GM18858 (cell line): ENCODE measurements around the gene TTC27.
A peak's percentile ranks its signal among the peaks of the same experiment; 100 is the strongest.

Source experiments
- ATAC-seq: cut with Tn5 transposase; IDR thresholded peaks from one replicate; pipeline ENCODE4 v1.9.1; 2021; ENCODE audit not compliant: unreplicated experiment

The TTC27 gene

DNA sequence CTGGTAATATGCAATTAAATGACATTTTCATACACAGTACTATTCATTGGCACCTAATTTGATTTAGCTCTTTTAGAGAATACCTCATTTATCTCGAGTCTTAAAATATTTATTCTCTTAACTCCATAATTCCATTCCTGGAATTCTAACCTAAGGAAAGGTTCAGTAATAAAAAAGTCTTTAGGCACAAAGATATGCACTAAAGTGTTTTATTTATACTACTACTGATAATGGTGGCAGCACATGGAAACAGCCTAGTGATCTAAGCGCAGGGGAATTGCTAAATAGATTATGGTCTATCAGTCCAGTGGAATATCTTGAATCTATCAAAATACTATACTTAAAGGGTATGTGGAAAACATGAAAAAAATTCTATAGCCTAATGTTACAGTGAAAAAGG, 176.4 kb downstream of the TTC27 start:
- ATAC-seq, result no peak

GRCh38 chr2:32805104-32806095, 177.6 kb downstream of the TTC27 start:
- no peak for ATAC-seq

DNA sequence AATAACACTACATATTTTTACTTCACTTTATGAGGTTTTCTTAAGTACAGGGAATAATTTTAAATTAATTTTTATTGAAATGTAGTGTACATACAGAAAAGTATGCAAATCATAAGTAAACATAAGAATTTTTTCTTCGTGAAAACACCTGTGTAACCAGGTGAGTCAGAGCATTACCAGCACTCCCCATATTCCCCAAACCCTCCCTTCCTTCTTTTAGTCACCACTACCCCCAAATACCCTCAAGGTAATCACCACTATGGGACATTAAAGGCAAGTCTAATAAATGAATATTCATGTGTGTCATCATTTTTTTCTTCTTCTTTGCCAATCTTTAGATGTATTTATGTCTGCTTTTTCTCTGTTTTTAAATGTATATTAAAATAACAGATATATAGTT, 179.0 kb downstream of the TTC27 start:
- no peak for ATAC-seq

DNA sequence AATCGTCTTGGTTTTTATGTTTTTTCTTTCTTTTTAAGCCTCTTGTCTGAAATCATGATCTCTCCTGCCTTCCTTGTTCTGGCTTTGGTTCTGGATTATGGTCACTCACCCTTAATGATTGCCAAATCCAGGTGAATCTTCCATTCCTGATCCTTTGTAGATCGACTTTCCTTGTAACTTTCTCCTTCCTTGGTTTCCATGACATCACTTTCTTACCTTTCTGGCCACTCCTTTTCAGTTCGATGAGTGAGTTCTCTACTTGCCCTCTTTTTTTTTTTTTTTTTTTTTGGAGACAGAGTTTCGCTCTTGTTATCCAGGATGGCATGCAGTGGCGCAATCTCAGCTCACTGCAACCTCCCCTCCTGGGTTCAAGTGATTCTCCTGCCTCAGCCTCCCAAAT, 179.8 kb downstream of the TTC27 start:
- ATAC-seq, result no peak

DNA sequence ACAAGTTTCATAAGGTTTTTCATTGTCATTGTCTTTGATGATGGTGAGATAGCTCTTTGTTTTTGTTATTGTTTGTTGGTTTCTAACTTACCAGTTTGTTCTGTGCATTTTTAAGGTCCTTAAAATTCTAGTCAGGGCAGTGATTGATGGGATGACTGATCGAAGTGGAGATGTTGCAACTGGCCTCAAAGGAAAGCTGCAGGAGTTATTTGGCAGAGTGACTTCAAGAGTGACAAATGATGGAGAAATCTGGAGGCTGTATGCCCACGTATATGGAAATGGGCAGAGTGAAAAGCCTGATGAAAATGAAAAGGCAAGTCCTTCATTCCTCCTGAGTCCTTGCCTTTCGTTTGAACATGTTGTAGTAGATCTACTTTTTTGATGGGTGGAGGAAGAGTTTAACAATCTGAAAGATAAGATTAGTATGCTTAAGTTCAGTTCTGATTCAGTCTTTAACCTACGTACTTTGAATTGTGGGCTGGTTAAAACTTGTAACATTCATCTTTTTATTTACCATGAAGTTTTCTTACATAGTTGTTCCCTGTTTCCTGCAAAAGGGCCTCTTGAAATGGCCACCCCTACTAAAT, 183.2 kb downstream of the TTC27 start:
- no peak for ATAC-seq

DNA sequence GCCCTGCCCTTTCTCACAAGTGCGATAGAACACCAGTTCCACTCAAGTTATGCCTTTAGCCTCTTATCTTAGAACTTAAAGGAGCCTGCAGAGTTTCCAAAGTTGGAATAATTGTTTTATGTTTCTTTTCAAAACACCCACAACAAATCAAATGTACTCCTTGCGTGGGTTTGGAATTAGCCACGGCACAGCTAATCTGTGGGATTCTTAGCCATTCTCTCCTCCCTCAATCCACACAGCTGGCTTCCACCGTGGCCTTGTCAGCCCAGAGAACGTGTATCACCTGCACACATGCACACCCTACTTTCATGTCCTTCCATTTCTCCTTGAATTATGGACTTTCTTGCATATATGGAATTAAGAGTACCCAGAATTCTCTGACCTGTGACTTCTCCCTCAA, 183.8 kb downstream of the TTC27 start:
- ATAC-seq, result no peak

DNA sequence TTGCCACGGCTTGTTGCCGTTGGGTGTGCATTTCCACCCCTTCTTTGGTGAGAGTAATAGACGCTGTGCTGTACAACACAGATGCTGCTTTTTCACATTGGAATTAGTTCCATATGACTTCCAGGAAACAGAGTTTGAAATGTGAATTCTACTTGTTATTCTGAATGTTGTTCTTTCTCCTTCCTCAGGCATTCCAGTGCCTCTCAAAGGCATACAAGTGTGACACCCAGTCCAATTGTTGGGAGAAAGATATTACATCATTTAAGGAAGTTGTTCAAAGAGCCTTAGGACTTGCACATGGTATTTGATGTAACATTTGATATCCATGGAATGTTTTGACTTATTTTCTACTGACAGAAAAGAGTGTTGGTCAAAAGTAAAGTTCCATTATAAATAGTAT, 184.5 kb downstream of the TTC27 start:
- no peak for ATAC-seq

DNA sequence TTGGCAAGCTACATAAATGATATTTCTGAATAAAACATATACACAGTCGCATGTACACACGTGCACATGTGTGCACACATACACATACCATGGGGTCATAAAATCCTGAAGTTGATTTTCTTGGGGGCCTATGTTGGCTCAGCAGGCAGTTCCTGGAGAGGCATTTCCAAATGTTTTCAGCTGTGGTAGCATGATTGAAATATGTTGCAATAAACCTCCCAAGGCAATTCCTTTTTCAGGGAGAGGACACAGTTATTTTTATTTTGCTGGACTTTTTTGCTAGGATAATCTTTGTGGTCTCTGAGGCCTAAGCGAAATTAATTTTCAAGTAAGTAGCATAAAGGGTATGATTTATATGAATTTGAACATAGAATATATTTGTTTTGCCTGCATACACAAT, 192.2 kb downstream of the TTC27 start:
- ATAC-seq, result no peak

- ATAC-seq, result no peak
Measured at GRCh38 chr2:32820701-32821100, 192.9 kb downstream of the TTC27 start.

DNA sequence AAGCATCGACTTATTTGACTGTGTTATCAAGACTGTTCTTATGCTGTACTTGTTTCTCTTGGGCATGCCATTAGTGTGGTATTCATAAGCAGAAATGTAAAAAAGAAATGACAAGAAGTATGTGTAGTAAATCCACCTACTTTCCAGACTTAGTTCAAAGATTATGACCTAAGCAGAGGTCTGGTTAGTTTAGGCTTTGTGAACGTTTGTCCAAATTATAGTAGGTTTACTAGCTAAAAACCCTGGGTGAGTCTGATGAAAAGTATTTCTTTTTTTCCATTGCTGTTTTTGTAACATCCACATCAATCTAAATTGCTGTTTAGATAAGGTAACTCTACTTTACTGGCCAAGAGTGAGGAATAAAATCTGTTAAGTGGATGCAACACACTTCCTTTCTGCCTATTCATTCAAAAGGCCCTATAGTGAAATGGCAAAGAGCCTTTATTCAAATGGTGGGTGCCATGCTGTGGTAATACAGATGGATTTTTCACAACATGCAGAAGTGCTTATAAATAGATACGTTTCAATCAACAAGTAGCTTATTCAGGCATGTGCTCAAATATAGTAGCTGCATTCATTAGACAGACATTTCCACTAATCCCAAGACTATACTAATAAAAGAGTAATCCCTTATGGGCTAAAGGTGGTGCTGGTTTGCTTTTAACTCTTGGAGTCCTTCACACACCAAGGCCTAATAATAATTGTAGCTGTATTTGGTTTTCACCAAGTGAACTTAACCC, 196.4 kb downstream of the TTC27 start:
- no peak for ATAC-seq

- no peak for ATAC-seq
Measured at GRCh38 chr2:32825291-32825712, 197.5 kb downstream of the TTC27 start.

GRCh38 chr2:32830196-32830595, 202.3 kb downstream of the TTC27 start:
- no peak for ATAC-seq

GRCh38 chr2:32832821-32833220, 205.0 kb downstream of the TTC27 start:
- no peak for ATAC-seq

DNA sequence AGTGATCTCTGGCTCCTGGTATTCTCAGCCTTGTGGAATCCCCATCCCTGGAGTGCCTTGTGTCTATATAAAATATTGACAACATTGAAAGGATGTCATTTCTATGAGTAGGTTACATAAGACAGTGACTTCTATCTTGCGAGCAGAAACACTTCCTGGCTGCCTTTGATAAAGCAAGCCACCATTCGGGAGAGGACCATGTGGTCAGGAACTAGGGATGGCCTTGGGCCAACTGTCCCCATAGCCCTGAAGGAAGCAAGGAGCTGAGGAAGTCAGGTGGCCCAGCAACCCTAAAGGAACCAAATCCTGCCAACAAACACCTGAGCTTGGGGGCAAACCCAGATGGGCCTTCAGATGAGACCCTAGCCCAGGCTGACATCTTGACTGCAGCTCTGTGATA, 205.9 kb downstream of the TTC27 start:
- ATAC-seq, result no peak

DNA sequence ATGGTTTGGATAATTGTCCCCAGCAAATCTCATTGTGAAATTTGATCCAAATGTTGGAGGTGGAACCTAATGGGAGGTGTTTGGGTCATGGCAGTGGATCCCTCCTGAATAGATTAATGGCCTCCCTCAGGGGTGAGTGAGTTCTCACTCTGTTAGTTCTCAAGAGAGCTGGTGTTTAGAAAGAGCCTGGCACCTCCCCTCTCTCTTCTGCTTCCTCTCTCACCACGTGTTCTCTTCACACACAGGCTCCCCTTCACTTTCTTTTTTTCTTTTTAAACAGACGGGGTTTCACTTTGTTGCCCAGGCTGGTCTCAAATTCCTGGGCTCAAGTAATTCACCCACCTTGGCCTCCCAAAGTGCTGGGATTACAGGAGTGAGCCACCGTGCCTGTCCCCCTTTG, 207.3 kb downstream of the TTC27 start:
- no peak for ATAC-seq

DNA sequence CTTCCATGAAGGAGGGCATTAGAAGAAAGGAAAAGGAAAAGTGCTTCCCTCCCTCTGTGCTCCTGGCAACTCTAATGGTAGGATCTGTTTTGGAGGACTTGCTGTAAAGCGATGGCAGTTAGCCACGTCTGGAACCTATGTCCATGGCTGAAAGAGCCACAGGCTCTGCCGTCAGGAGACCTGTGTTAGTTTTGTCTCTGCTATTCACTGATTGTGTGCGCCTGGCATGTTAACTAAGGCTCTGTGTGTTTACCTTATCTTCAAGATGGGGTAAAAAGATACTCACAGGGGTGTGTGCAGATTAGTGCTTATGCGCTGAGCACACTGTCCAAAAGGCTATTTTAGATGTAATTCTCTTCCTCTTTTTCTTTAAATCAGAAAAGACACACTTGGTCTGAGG, 209.1 kb downstream of the TTC27 start:
- ATAC-seq, result no peak

- ATAC-seq, result peak; percentile 67
Measured at GRCh38 chr2:32838418-32838817, 210.6 kb downstream of the TTC27 start.

- ATAC-seq, result no peak
Measured at GRCh38 chr2:32838949-32839348, 211.1 kb downstream of the TTC27 start.

DNA sequence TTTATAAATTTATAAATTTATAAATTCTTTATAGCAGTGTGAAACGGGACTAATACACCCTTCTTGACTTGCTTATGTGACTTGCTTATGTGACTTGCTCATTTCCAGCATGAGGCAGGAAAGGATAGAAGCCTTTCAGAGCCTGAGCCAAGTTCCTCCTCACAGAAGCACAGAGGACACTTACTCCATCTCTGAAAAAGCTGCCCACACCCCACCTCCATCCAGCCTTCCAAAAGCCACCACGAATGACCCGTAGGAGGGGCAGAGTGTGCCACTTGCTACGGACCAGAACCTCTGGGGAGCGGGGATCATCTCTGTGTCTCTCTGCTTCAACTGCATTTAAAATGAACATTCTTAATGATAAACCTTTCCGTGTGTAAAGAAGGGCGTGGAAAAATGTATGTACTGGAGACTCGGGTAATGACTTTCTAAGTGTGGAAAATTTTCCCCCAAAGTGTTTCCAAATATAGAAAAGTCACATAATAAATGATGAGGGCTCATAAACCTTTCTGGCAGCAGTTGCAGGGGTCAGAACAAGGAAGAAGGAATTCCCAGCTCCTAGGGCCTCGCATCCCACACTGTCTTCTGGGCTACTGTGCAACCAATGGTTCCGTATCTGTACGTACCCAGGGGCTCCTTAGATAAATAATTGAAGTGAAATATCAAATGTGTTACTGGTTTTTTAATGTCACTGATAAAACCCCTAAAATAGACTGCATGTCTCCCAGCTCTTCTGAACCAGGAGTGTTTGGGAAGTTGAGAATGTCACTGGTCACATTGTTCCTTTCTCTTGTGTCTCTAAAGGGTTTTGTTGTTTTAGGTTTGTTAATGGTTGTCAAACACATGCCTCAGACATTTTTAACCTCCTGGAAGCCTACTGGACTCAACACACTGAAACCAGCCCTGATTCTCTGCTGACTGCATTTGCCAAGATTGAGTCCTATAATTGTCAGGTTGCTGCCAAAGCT, 214.4 kb downstream of the TTC27 start:
- ATAC-seq, result no peak

DNA sequence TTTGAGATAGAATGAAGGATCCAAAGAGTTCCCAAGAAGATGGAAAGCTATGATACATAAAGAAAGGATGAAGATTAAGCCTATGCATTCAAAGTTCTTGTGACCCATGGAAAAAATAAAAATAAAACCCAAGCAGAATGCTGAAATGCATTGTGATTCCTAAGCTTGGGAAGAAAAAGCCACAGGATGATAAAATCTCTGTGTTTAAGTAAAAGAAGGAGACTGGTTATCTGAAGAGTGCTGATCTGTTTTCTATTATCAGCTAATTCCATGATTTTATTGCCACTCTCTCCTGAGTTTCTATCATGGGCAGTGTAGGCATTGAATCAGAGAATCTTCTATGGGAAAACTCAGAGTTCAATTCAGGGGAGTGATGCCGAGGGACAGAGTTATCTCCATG, 215.8 kb downstream of the TTC27 start:
- no peak for ATAC-seq

DNA sequence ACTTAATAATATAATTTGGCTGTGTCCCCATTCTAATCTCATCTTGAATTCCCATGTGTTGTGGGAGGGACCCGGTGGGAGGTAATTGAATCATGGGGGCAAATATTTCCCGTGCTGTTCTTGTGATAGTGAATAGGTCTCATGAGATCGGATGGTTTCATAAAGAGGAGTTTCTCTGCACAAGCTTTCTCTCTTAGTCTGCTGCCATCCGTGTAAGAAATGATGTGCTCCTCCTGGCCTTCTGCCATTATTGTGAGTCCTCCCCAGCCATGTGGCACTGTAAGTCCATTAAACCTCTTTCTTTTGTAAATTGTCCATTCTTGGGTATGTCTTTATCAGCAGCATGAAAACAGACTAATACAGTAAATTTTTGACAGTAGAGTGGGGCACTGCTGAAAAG, 216.4 kb downstream of the TTC27 start:
- no peak for ATAC-seq
